Omental fat pad (tissue), 4 donors: ENCODE measurements around the gene CFAP58. TPM values are rescaled to one million over a fixed set of nuclear protein-coding genes. Genes with fewer than 3 reads are reported as not detected.
"Not testable (repeated sequence)": the region's sequence is repeated elsewhere in the genome, so short reads cannot be mapped to it uniquely, and the experiment has no call there.

Experiments
- ATAC-seq: fragments of 150-250 bp; one replicate; pipeline ENCODE4 v1.9.1; 2016; ENCODE audit warnings: mild to moderate bottlenecking, moderate library complexity; ENCODE audit not compliant: low FRiP score
- DNase-seq: peaks from one replicate; pipeline ENCODE4 v3.0.0-alpha.2; 2019; ENCODE audit warnings: low spot score
- CTCF ChIP-seq, 3 donors: fragments of 450-650 bp; IDR thresholded peaks; one replicate each; pipeline ENCODE4 v1.5.1; 2016 to 2017; ENCODE audit warnings: antibody characterized with exemption in 3 of 3, mild to moderate bottlenecking in 3 of 3, moderate library complexity in 2 of 3
- total RNA-seq, 4 donors: library from RNA; depleted of rRNA; stranded (reverse); fragments of >200 nt; gene quantifications; one replicate each; pipeline ENCODE4 v1.1.0, GENCODE V29; 2016

Gene CFAP58
- total RNA-seq, 4 donors from 2014 or later: 0.19 to 0.95 (median 0.33) TPM

GRCh38 chr10:104457543-104457828 is 103.9 kb downstream of the CFAP58 start:
- DNase-seq (no peak), ATAC-seq (no peak)
- no peak for TF ChIP-seq CTCF (IDR thresholded peaks at IDR 0.05)

GRCh38 chr10:104465575-104465974 is 111.9 kb downstream of the CFAP58 start:
- not testable (repeated sequence) for ATAC-seq, DNase-seq

- not testable (repeated sequence) for DNase-seq, ATAC-seq
These were observed 115.2 kb downstream of the CFAP58 start for GRCh38 chr10:104468818-104469217.

GRCh38 chr10:104472505-104472904 is 118.9 kb downstream of the CFAP58 start:
- TF ChIP-seq CTCF (IDR thresholded peaks at IDR 0.05): no peak
- ATAC-seq (no peak), DNase-seq (no peak)

- ATAC-seq (no peak), DNase-seq (no peak)
- TF ChIP-seq CTCF (IDR thresholded peaks at IDR 0.05): no peak
These were observed 119.5 kb downstream of the CFAP58 start for GRCh38 chr10:104472957-104473745.

GRCh38 chr10:104478380-104478779 is 124.7 kb downstream of the CFAP58 start:
- ATAC-seq: no peak
- DNase-seq: no peak
- TF ChIP-seq CTCF (IDR thresholded peaks at IDR 0.05): no peak

GRCh38 chr10:104479906-104480593 is 126.4 kb downstream of the CFAP58 start:
- DNase-seq (no peak), ATAC-seq (no peak)
- TF ChIP-seq CTCF (IDR thresholded peaks at IDR 0.05): no peak

- no peak for TF ChIP-seq CTCF (IDR thresholded peaks at IDR 0.05)
These were observed 127.2 kb downstream of the CFAP58 start for GRCh38 chr10:104480797-104481196.

More at GRCh38 chr10:104480797-104481196, 127.2 kb downstream of the CFAP58 start:
- ATAC-seq: no peak
- no peak for DNase-seq
